ENCODE measurements around the gene CNIH3. TPM values are rescaled to one million over a fixed set of nuclear protein-coding genes. Genes with fewer than 3 reads are reported as not detected.

CNIH3 gene
- total RNA-seq, 3 donors from 2014 or later: 3.8 to 5.2 (median 4.4) TPM

DNA sequence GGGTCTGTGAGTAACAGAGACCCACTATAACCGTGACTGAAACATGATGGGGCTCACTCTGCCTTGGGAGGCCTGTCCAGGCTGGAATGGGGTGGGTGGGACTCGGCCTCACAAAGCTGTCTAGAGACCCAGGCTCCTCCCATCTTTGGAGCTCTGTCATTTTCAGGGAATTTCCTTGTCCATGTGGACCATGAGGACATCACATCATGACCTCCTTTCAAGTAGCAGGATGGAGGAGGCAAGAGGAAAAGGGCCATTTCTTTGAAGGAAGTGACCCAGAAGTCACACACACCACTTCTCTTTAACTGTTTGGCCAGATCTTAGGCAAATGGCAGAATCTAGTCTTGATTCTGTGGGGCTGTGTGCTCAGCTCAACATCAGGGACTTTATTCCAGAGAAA lies 79.9 kb downstream of the CNIH3 start:
- H3K27me3 ChIP-seq: no peaks in the 10 kb centered on the region
- TF ChIP-seq POLR2AphosphoS5 (IDR thresholded peaks at IDR 0.05) (no peak), POLR2A (IDR thresholded peaks at IDR 0.05) (no peak)
- TF ChIP-seq, protein P1, sequence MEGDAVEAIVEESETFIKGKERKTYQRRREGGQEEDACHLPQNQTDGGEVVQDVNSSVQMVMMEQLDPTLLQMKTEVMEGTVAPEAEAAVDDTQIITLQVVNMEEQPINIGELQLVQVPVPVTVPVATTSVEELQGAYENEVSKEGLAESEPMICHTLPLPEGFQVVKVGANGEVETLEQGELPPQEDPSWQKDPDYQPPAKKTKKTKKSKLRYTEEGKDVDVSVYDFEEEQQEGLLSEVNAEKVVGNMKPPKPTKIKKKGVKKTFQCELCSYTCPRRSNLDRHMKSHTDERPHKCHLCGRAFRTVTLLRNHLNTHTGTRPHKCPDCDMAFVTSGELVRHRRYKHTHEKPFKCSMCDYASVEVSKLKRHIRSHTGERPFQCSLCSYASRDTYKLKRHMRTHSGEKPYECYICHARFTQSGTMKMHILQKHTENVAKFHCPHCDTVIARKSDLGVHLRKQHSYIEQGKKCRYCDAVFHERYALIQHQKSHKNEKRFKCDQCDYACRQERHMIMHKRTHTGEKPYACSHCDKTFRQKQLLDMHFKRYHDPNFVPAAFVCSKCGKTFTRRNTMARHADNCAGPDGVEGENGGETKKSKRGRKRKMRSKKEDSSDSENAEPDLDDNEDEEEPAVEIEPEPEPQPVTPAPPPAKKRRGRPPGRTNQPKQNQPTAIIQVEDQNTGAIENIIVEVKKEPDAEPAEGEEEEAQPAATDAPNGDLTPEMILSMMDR (IDR thresholded peaks at IDR 0.05): no peak
- H3K9me3 ChIP-seq: no peaks in the 10 kb centered on the region
- DNase-seq (ENCODE audit: low spot score in 2 of 2): no peak
- H3K4me1 ChIP-seq: no peaks in the 10 kb centered on the region
- no peaks in the 10 kb centered on the region for H3K36me3 ChIP-seq
- intact Hi-C loops (cut with DNase I; ENCODE audit: low total_unique reads): no loop called here
- no peak overlapping the region for H3K4me3 ChIP-seq
- H3K27ac ChIP-seq: no peak overlapping the region

DNA sequence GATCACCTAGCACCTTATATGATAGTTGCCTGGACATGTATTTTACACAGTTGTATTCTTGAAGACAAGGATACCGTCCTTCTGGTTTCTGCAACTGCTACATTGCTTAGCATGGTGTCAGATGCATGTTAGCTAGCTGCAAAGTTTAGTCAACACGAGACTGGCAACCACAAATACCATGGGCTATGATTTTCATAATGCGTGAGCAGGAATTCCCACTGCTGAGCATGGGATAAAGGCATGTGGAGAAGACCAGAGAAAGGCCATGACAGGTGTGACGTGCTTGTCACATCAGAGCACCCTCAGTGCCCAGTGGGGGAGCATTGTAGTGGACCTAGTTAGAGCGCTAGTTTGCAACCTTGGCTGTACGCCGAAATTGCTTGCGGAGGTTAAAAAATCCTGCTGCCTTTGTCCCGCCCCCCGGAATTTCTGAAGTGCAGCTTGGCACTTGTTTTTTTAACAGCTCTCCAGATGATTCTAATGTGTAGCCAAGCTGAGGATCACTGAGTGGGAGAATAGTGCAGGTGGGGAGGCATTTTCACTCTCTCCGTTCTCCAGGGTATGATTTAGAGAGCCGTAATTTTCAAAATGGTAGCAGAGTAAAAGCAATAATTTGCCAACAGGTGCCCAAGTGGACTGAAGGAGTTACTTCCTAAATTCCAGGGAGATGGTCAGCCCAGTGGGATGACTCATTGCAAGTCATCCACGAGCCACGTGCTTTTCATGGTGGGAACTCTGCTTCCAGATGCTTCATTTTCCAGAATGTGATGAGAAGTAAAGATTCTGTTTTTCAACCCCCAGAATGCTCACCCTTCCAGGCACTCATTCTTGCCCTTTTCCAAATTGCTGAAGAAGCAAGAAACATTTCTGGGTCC lies 81.0 kb downstream of the CNIH3 start:
- Histone ChIP-seq H3K36me3 (no peaks in the 10 kb centered on the region), H3K4me3 (no peak overlapping the region), H3K9me3 (no peaks in the 10 kb centered on the region), H3K27ac (peak overlapping the region in 1 of 2 donors; percentile 20), H3K4me1 (no peaks in the 10 kb centered on the region), H3K27me3 (no peaks in the 10 kb centered on the region)
- intact Hi-C loops (cut with DNase I; ENCODE audit: low total_unique reads): no loop called here
- TF ChIP-seq POLR2A (IDR thresholded peaks at IDR 0.05): no peak
- TF ChIP-seq, protein P1 (IDR thresholded peaks at IDR 0.05): no peak
- no peak for TF ChIP-seq POLR2AphosphoS5 (IDR thresholded peaks at IDR 0.05)
- no peak for DNase-seq (ENCODE audit: low spot score in 2 of 2)

DNA sequence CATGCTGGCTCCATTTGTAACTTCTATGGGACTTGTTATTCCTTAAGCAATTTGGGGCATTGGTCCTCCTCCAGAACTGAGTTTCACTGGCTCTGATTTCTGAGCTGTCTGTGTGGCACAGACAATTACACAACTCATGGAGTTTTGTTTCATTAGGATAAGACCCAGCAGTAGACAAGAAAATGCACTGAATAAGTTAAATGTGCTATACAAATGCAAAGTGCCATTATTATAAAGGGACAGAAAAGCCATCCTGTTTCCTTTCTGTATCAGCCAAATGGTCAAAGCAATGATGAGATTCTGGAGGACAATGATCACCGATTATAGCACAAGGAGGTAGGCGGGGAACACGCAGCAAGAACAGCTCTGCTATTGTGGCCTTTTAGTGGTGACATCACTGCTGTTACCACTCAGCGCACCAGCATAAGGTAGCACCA lies 81.9 kb downstream of the CNIH3 start:
- Histone ChIP-seq H3K4me1 (no peaks in the 10 kb centered on the region), H3K27ac (peak overlapping the region in 1 of 2 donors; percentile 20), H3K27me3 (no peaks in the 10 kb centered on the region), H3K36me3 (no peaks in the 10 kb centered on the region), H3K9me3 (no peaks in the 10 kb centered on the region), H3K4me3 (no peak overlapping the region)
- intact Hi-C loops (cut with DNase I; ENCODE audit: low total_unique reads): no loop called here
- TF ChIP-seq POLR2A (IDR thresholded peaks at IDR 0.05) (no peak), POLR2AphosphoS5 (IDR thresholded peaks at IDR 0.05) (no peak)
- TF ChIP-seq, protein P1 (IDR thresholded peaks at IDR 0.05): no peak
- no peak for DNase-seq (ENCODE audit: low spot score in 2 of 2)

DNA sequence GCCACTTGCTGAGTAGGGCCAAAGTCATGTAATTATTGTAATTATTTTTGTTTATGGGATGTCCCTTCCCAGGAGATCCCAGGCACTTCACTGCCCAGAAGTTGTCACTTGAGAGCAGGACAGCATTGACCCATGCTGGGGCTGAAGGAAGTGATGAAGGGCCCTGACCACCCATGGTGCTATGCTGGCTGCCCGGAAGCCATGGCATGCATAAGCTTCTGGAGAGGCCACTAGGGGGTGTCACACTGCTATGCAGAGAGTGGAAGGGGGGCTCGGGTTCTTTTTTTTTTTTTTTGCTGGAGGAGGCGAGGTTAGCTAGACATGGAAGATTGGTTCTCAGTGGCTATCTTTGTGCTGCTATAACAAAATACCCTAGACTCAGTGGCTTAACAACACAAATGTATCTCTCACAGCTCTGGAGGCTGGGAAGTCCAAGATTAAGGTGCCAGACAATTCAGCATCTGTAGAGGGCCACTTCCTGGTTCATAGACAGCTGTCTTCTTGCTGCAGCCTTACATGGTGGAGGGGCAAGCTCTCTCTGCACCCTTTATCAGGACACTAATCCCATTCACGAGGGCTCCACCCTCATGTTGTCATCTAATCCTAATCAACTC lies 84.9 kb downstream of the CNIH3 start:
- intact Hi-C loops (cut with DNase I; ENCODE audit: low total_unique reads): no loop called here
- no peak for TF ChIP-seq POLR2AphosphoS5 (IDR thresholded peaks at IDR 0.05)
- TF ChIP-seq POLR2A (IDR thresholded peaks at IDR 0.05): no peak
- TF ChIP-seq, protein P1 (IDR thresholded peaks at IDR 0.05): no peak
- DNase-seq (ENCODE audit: low spot score in 2 of 2): no peak
- H3K36me3 ChIP-seq: no peaks in the 10 kb centered on the region
- no peak overlapping the region for H3K27ac ChIP-seq
- H3K27me3 ChIP-seq: no peaks in the 10 kb centered on the region
- H3K4me3 ChIP-seq: no peak overlapping the region
- no peaks in the 10 kb centered on the region for H3K4me1 ChIP-seq
- H3K9me3 ChIP-seq: no peaks in the 10 kb centered on the region

DNA sequence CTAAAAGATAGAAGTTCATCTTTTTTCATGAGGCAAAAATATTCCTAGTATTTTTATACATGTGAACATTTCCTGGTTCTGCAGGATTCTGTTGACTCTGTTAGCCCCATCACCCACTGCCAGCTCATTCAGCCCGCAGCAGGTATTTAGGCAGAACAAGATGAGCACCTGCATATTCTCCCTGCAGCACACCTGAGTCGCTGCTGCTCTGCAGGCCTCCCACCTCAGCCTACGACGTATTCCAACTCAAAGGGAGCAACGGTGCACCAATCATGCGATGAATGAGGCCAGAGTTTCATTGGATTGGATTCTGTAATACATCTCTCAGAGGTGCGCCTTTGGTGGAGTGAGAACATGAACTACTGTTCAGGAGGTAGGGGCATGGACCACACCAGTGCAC lies 87.6 kb downstream of the CNIH3 start:
- Histone ChIP-seq H3K27me3 (no peaks in the 10 kb centered on the region), H3K4me3 (no peak overlapping the region), H3K9me3 (no peaks in the 10 kb centered on the region), H3K4me1 (no peaks in the 10 kb centered on the region), H3K36me3 (no peaks in the 10 kb centered on the region), H3K27ac (no peak overlapping the region)
- intact Hi-C loops (cut with DNase I; ENCODE audit: low total_unique reads): no loop called here
- DNase-seq (ENCODE audit: low spot score in 2 of 2): no peak
- TF ChIP-seq POLR2A (IDR thresholded peaks at IDR 0.05): no peak
- TF ChIP-seq, protein P1 (IDR thresholded peaks at IDR 0.05): no peak
- no peak for TF ChIP-seq POLR2AphosphoS5 (IDR thresholded peaks at IDR 0.05)

All from breast epithelium (tissue), 4 donors.